Right ventricle myocardium inferior (tissue), 1 donor: ENCODE data around the gene PLXDC2. TPM values are rescaled to one million over a fixed set of nuclear protein-coding genes. Genes with fewer than 3 reads are reported as not detected.
A peak's percentile ranks its signal among the peaks of the same experiment; 100 is the strongest.
"Not testable (repeated sequence)": the region's sequence is repeated elsewhere in the genome, so short reads cannot be mapped to it uniquely, and the experiment has no call there.

ENCODE experiments used
- ATAC-seq: fragments of 200-7000 bp; cut with Tn5 transposase; one replicate; pipeline ENCODE4 v1.9.1; 2020; ENCODE audit warnings: mild to moderate bottlenecking, moderate library complexity
- DNase-seq: peaks from one replicate; pipeline ENCODE4 v3.0.0; 2021; ENCODE audit errors: missing footprints
- intact Hi-C: fragments of 100-400 bp; cut with DNase I; formaldehyde crosslinking; loops from one replicate; pipeline ENCODE4 v1.11.0; 2022
- total RNA-seq: library from RNA; stranded (reverse); fragmentation: NEBNext Ultra II Directional; extraction: Animal tissue kit (Norgen Biotek cat#: 25700); gene quantifications from one replicate; pipeline ENCODE4 v1.2.1, GENCODE V29; 2021
- donor health status: DM: no; HTN: yes; CAD: no; lungs with severe emphysema.

Gene PLXDC2
- total RNA-seq, 1 donor from 2014 or later, result 13.1 TPM

DNA sequence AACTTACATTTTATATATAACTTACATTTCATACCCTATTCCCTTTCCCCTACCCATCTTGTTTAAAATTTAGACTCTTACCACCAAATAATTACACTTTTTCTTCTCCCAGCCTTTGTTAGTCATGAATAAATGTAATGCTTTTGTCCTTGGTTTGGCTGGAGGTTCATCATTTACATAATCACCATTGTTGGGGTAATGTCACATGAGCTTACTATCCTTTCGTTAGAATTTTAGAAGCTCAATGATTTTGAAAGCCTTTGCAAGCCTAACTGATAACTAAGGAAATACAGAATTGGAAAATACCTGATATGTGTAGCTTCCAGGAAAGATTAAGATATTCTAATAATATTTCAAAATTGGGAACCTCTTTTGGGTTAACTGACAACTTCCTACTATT, 171.7 kb downstream of the PLXDC2 start:
- intact Hi-C loops, result no loop called here
- ATAC-seq (no peak), DNase-seq (no peak)

DNA sequence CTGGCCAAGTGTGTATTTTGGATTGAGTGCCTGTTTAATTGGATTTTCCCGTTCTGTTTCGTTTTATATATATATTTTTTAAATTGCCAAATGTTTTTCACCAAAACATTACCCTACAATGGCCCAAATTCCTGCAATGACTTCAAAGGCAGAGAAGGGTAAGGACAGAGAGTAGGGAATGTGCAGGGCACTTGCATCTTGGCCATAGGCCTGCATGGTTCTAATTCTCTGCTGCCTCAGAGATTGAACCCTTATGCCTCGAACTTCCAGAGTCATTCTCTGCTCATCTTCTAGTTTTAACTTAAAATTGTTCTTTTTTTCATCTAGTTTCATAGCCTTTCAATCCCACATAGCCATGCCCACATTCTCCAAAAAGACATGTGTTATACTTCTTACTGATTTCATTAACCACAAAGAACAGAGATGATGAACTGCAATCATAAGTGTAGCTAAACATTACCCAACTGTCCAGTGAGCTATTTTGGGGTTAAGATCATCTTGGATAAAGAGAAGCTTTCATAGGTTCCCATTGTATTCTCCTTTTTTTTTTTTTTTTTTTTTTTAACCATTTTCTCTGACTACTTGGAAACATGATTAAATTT, 177.6 kb downstream of the PLXDC2 start:
- intact Hi-C loops, result no loop called here
- ATAC-seq (no peak), DNase-seq (no peak)

DNA sequence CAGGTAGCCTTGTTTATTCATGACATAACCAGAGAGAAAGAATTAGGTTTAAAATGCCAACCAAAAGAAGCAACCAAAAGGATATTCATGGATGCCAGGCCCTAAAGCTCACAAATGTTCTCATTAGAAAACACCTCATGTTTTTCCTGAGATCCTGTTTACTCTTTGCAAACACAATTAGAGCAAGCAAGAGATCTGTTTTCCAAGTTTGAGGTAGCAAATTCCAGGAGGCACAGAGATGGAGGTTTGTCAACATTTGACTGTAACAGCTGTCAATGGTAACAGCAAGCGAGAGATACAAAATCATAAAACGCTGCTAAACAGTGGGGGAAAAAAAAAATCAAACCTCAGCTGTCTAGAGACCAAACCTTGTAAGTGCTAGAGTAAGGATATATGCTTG, 182.2 kb downstream of the PLXDC2 start:
- no peak for DNase-seq
- intact Hi-C loops, result no loop called here
- no peak for ATAC-seq

DNA sequence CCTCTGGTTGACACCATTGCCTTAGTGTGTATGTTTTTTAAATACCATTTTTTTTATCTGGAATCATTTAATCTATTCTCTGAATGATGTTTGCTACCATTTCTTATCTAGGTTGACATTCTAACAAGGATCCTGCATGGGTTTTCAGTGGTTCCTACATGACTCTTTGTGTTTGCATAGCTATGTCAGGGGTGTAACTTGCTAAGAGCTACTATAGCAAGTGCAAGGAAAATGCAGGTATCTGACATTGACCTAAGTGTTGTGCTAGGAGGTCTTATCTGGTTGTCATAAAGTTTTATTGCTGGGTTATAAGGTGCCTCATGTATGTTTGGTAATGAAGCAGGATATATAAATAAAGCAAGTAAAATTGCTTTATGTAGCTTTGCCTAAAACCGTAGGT, 183.2 kb downstream of the PLXDC2 start:
- ATAC-seq (no peak), DNase-seq (no peak)
- intact Hi-C loops, result no loop called here

DNA sequence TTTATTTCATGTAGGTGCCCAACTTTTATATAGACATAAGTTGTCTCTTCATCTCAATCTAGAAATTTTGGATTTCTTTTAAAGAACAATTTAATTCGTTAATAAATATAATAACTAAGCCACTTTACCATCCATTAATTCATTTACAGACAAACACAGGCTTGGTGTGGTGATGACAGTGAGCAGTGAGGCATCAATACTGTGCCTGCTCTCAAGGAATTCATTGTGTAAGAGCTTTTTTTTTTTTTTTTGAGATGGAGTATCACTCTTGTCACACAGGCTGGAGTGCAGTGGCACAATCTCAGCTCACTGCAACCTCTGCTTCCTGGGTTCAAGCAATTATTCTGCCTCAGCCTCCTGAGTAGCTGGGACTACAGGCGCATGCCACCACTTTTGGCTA, 185.8 kb downstream of the PLXDC2 start:
- DNase-seq, ATAC-seq, intact Hi-C loops: not testable (repeated sequence)

DNA sequence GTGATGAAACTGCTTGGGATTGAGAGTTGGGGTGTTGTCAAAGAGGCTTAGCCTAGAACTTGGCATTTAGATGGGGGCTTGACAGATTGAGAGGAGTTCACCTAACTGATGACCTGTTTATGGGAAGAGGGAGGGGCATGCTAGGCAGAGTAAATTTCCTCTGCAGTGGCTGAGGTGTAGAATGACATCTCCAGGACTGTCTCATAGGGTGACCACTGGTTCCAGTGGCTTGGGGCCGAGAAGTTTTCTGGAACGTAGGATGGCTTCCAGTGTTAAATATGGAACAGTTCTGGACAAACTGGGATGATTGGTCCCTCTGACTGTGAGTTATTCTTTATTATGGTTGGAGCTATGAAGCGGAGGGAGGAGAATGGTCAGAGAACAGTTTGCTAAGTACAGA, 186.4 kb downstream of the PLXDC2 start:
- DNase-seq (no peak), ATAC-seq (no peak)
- intact Hi-C loops, result no loop called here

DNA sequence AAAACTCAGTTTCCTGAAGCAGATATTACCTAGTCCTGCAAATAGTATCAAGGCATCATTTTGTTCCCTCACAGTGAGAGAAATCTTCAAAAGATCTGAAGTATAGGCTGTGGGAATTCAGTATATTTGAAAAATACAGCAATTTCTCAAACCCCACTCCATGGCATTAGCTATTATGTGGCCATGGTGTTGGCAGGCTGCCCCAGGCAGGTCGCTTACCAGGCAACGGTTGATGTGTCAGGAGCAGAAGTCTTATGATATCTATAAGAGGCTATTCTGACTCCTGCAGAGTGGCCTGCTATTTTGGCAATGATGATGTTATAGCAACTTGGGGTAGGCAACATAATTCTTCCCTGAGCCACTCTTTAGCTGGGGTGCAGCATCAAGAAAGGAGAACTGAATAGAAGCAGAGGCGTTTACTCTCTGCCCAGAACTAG, 187.9 kb downstream of the PLXDC2 start:
- intact Hi-C loops, result no loop called here
- ATAC-seq (peak; percentile 66), DNase-seq (peak; percentile 74)

DNA sequence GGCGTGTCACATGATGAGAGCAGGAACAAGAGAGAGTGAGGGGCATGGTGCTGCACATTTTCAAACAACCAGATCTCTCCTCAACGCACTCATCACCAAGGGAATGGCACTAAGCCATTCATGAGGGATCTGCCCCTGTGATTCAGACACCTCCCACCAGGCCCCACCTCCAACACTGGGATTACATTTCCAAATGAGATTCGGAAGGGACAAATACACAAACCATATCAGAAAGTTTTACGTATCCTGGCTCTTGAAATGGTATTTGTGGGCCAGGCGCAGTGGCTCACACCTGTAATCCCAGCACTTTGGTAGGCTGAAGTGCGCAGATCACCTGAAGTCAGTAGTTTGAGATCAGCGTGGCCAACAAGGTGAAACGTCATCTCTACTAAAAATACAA, 189.4 kb downstream of the PLXDC2 start:
- intact Hi-C loops, result loop anchor here (5.0 kb wide), 2 partner anchors 78 to 188 kb away; partner anchors contain the start of gene PLXDC2
- ATAC-seq, result no peak
- DNase-seq, result no peak

DNA sequence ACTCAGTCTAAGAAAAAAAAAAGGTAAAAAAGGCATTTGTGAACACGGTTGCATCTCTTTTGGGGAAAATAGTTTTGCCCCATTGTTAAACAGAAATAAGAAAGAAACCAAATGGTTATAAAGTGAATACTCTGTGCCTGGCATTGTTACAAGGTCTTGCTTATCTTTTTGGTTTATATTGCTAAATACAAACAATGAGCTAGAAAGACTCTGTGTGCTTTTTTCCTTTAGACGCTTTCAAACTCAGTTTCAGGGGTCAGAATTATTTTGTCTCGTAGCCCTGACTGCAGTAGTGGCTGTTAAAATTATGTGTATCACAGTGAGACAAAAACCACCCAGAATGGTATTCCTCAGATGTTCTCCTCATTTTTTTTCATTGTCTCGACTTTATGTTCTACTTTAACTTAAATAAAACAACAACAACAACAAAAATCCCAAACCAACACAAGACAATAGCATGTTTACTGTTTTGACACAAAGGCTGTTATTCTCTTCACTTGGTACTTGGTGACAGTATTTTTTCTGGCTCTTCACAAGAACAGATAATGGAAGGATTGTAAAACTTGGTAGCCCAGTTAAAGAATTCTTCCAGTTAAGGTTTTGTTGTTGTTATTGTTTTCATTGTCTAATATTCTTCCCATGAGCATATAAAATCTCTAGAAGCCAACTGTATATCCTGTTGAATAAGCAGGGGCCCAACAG, 190.1 kb downstream of the PLXDC2 start:
- ATAC-seq (no peak), DNase-seq (no peak)
- intact Hi-C loops, result loop anchor here (5.0 kb wide), 2 partner anchors 79 to 189 kb away; partner anchors contain the start of gene PLXDC2

DNA sequence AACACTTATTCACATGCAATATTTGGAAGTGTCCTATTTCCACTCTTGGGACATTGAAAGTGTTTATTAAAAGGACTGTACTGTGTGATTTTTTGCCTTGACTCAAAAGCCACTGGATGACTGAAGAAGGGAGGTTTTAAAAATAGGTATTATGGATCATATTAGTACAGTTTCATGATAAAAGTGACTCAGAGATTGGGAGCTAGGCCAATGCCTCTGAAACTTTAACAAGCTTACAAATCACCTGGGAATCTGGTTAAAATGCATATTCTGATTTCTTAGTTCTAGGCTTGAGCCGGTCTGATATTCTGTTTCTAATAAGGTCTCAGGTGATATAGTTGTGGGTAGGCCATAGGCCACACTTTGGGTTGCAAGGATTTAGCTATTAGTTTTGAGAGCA, 191.2 kb downstream of the PLXDC2 start:
- DNase-seq (no peak), ATAC-seq (no peak)
- intact Hi-C loops, result loop anchor here (5.0 kb wide), 2 partner anchors 80 to 190 kb away; partner anchors contain the start of gene PLXDC2

DNA sequence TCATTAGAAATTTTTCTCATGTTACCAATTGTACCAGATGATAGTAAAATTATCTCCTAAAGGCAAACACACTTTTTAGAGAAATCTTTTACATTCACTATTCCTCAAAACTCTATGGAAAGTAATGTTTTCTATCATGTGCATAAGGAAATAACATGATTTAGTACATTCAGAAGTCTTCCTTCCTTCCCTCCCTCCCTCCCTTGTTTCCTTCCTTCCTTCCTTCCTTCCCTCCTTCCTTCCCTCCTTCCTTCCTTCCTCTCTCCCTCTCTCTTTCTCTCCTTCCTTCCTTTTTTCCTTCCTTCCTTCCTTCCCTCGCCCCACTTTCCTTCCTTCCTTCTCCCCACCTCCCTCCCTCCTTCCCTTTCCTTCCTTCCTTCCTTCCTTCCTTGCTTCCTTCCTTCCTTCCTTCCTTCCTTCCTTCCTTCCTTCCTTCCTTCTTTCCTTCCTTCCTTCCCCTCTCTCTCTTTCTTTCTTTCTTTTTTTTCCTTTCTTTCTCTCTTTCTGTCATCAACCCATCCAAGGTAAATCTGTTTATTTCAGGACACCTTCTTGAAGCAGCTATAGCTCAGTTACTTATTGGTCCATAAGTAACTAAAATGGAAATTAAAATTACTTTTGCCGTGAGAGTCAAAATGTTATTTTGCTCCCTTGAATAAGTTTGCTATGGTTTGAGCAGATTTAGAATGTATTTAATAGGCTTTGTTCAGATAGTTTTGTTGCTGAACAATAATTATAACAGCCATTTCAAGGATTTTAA, 197.9 kb downstream of the PLXDC2 start:
- ATAC-seq, result no peak
- DNase-seq, result no peak
- intact Hi-C loops, result no loop called here

DNA sequence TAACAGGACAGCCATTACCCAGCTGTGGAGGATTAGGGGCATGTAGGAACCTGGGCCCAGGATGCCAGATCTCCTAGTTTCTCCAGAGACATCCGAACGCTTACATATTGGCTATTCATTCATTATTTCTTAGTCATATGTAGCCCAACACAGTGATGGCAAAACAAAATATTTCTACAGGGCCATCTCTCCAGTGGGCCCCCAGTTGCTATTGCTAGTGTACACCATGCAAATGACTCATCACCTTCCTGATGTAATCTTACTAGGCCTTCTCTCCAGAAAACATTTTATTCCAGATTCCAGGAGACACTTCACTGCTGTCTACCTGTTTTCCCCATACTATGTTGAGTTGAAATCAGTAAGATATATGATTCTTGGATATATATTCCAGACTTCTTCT, 201.7 kb downstream of the PLXDC2 start:
- no peak for ATAC-seq
- intact Hi-C loops, result no loop called here

DNA sequence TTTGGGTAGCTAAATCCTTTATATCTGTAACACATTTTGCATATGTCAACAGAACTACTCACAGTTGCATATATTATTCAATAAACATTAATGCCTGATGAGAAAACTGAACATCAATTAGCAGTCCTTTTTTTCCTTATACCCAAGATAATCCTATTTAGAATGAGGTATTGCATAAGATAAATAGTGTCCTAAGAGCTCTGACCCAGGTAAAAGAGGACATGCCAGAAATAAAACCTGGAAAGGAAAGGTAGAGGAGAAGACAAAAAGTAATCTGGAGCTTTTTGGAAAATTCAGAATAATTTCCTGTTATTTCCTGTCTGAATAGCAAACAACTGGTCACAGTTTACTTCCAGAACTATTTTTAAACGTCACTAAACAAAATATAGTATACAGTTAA, 204.4 kb downstream of the PLXDC2 start:
- DNase-seq (no peak), ATAC-seq (no peak)
- intact Hi-C loops, result no loop called here

More for the DNA sequence above, 201.7 kb downstream of the PLXDC2 start:
- DNase-seq, result no peak

DNA sequence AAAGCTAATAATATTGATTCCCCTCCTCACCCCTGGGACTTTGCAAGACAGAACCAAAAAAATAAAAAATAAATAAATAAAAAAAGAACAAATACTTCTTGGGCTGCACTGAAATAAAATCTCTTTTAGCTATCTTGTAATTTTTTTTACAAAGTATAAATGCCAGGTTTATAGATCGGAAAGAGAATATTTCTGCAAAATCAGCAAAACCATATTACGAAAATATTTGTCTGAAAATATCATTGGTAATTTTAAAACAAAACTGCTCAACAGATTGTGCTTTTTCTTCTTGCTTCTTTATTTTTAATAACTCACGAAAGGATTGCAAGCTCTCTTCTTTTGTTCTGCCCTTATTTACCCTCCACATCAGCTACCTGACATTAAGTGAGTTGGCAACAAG, 213.3 kb downstream of the PLXDC2 start:
- intact Hi-C loops, result no loop called here
- ATAC-seq (no peak), DNase-seq (no peak)

DNA sequence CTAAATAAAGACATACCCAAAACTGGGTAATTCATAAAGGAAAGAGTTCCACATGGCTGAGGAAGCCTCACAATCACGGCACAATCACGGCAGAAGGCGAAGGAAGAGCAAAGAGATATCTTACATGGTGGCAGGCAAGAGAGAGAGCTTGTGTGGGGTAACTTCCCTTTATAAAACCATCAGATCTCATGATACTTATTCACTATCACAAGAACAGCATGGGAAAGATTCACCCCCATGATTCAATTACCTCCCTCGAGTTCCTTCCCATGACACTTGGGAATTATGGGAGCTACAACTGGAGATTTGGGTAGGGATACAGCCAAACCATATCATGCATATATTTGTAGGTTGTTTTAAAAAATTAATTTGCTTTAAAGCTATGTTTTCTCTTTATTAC, 217.2 kb downstream of the PLXDC2 start:
- ATAC-seq (no peak), DNase-seq (no peak)
- intact Hi-C loops, result no loop called here

DNA sequence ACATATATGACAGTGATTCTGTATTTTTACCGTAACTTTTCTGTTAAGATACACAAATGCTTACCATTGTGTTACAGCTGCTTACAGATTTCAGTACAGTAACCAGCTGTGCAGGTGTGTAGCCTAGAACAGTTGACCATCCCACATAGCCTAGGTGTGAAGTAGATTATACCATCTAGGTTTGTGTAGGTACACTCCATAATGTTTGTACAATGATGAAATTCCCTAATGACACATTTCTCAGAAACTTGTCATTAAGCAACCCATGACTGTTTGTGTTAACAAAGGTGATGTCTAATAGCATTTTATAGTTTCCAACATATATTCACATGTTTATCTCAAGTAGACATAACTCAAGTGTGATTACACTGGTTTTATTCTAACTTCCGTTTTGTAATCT, 218.5 kb downstream of the PLXDC2 start:
- DNase-seq (no peak), ATAC-seq (no peak)
- intact Hi-C loops, result no loop called here

DNA sequence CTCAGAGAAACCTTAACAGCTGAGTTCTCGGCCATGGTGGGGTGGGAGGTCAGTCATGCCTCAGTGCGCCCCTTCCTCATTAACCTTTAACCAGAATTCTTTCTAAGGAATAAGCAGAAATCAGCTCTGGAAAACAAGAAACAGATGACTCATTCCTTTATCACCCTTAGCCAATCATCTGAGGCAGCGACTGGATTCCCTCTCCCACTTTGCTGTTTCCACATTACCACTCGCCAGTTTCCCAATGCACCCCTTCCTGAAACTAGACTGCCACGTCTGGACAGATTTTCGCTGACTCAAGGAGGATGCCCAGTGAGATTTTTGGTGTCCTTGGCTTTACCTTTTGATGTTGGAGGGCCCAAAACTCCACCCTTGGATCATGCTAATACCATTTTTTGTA, 223.8 kb downstream of the PLXDC2 start:
- intact Hi-C loops, result no loop called here
- DNase-seq (no peak), ATAC-seq (no peak)

DNA sequence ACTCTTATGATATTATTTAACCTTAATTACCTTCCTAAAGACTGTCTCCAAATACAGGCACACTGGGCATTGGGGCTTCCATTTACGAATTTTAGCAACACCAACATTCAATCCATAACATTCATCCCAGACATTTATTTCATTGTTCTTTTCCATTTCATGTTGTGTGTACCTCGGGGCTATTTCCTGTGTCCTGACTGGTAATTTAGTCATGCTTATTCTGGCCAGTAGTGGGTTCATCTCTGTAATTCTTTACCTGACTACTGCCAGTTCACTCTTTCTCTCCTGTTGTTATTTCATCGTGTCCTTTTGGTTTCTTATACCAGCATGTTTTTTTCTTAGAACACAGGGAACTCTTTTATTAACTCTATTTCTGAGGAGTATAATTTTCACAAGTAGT, 225.7 kb downstream of the PLXDC2 start:
- intact Hi-C loops, result no loop called here
- DNase-seq, result no peak
- no peak for ATAC-seq

DNA sequence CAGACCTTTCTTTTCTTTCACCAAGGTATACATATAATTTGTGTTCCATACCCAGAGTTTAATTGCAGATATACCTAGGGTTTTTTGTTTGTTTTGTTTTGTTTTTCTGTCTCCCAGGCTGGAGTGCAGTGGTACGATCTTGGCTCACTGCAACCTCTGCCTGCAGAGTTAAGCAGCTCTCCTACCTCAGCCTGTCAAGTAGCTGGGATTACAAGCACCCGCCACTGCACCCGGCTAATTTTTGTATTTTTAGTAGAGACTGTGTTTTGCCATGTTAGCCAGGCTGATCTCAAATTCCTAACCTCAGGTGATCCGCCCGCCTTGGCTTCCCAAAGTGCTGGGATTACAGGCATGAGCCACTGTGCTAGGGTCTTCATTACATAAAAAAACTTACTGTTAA, 228.9 kb downstream of the PLXDC2 start:
- intact Hi-C loops, ATAC-seq: not testable (repeated sequence)
- DNase-seq, result peak; percentile 35

DNA sequence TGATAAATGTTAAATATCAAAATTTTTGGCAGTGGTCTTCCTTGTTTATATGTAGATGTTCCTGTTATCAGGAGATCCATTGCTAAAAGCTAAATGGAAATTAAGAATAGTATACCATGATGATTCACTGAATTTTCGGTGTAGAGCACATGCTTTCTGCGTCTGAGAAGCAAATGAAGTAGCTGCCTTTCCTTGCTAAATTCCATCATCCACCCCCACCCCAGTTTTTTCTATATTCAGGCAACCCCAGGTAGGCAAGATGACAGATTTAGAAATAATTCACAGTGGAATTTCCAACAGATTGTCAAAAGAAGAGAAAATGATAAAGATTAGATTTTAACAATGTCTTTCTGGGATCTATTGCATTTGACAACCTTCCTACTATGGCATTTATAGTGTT, 231.9 kb downstream of the PLXDC2 start:
- ATAC-seq (no peak), DNase-seq (no peak)
- intact Hi-C loops, result no loop called here
